ENCODE measurements around the gene PPY.
"Not testable (repeated sequence)": the region's sequence is repeated elsewhere in the genome, so short reads cannot be mapped to it uniquely, and the experiment has no call there.

DNA sequence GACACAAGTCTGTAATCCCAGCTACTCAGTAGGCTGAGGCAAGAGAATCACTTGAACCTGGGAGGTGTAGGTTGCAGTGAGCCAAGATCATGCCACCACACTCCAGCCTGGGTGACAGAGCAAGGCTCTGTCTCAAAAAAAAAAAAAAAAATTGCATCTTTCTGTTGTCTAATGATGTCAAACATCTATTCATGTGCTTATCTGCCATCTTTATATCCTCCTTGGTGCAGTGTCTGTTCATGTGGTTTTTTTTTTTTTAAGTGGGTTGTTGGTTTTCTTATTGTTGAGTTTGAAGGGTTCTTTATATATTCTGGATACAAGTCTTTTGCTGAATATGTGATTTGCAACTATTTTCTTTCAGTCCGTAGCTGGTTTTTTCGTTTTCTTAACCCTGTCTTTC lies 29.2 kb upstream of the PPY start:
- TF ChIP-seq, protein P1, sequence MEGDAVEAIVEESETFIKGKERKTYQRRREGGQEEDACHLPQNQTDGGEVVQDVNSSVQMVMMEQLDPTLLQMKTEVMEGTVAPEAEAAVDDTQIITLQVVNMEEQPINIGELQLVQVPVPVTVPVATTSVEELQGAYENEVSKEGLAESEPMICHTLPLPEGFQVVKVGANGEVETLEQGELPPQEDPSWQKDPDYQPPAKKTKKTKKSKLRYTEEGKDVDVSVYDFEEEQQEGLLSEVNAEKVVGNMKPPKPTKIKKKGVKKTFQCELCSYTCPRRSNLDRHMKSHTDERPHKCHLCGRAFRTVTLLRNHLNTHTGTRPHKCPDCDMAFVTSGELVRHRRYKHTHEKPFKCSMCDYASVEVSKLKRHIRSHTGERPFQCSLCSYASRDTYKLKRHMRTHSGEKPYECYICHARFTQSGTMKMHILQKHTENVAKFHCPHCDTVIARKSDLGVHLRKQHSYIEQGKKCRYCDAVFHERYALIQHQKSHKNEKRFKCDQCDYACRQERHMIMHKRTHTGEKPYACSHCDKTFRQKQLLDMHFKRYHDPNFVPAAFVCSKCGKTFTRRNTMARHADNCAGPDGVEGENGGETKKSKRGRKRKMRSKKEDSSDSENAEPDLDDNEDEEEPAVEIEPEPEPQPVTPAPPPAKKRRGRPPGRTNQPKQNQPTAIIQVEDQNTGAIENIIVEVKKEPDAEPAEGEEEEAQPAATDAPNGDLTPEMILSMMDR (conservative IDR thresholded peaks at IDR 0.05; ENCODE audit: low read length), result not testable (repeated sequence)
- not testable (repeated sequence) for TF ChIP-seq EZH2phosphoT487 (IDR thresholded peaks at IDR 0.05; ENCODE audit: borderline replicate concordance)
